Glomerular endothelial cell (primary cell): ENCODE measurements around the gene TEP1. TPM values are rescaled to one million over a fixed set of nuclear protein-coding genes. Genes with fewer than 3 reads are reported as not detected.
"Not testable (repeated sequence)": the region's sequence is repeated elsewhere in the genome, so short reads cannot be mapped to it uniquely, and the experiment has no call there.

Source experiments
- DNase-seq: peaks from one replicate; pipeline ENCODE4 v3.0.0-alpha.2; 2011; ENCODE audit warnings: low read depth, low spot score; ENCODE audit errors: extremely low read depth
- total RNA-seq: library from RNA; depleted of rRNA; stranded (reverse); fragments of >200 nt; gene quantifications from 2 replicates; pipeline ENCODE4 v1.2.3, GENCODE V29; 2015

The TEP1 gene
- total RNA-seq, 1 donor from 2014 or later = 16.7 TPM

- no peak for DNase-seq
Observed at GRCh38 chr14:20391505-20391904, 21.8 kb downstream of the TEP1 start.

- no peak for DNase-seq
Observed at GRCh38 chr14:20388159-20388558, 25.1 kb downstream of the TEP1 start.

- DNase-seq = no peak
Observed at GRCh38 chr14:20387576-20387975, 25.7 kb downstream of the TEP1 start.

DNA sequence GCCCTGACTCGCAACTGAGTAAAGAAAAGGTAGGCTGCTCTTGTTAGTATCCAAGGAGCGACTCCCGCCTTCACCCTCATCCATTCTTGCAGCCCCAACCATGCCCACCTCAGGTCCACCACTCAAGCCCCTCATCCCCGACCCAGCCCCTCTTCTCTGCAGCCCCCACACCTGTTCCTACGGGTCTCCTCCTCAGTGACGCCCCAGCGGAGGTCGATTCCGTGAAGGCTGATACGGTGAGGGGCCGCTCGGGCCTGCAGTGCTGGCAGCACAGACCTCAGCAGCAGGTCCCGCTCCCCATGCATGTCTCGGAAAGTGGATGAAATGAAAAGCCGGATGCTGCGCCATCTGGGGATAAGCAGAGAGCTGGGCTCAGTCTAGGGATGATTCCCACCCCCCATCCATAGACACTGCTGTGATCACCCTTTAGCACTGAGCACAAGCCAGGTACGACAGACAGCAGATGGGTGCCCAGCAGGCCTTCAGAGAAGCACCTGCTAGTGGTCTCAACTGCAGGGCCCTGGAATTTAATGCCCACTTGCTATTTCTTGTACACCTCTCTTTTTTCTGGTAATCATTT is 26.9 kb downstream of the TEP1 start:
- DNase-seq = no peak

- no peak for DNase-seq
Observed at GRCh38 chr14:20384886-20385285, 28.4 kb downstream of the TEP1 start.

- no peak for DNase-seq
Observed at GRCh38 chr14:20384321-20384720, 29.0 kb downstream of the TEP1 start.

DNA sequence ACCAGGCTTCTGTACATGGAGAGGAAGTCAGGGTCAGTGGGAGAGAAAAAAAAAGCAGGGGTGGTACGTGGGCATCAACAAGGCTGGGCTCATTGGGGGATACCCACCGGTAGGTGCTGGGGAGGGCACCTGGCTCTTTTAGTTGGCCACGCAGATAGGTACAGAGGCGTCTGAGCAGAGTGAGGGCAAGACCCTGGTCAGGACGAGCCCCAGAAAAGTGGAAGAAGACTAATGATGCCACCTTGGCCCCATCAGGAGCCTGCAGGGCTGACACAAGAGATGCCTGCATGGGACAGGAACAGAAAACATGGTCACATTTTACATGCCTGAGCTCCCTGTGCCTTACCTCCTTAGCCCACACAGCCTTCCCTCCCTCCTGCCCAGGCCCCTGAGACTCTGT is 29.7 kb downstream of the TEP1 start:
- no peak for DNase-seq

DNA sequence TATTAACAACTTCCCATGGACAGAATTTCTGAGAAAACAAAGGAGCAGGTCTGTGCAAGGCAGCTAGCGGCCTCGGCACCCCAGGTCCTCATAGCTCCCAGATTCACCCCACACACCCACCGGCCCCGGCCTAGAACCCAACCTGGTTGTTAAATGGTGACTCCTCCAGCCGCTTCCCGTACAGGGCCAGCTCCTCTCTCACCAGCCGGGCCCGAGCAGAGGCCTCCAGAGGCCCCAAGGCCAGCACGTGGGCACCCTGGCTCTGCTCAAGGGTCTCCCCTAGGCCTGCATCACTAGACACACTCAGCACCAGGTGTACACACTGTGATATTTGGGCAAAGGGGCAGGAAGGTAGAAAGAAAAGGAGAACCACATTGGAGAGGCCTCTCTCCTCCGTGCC is 30.3 kb downstream of the TEP1 start:
- no peak for DNase-seq

- DNase-seq = no peak
Observed at GRCh38 chr14:20382526-20382925, 30.8 kb downstream of the TEP1 start.

DNA sequence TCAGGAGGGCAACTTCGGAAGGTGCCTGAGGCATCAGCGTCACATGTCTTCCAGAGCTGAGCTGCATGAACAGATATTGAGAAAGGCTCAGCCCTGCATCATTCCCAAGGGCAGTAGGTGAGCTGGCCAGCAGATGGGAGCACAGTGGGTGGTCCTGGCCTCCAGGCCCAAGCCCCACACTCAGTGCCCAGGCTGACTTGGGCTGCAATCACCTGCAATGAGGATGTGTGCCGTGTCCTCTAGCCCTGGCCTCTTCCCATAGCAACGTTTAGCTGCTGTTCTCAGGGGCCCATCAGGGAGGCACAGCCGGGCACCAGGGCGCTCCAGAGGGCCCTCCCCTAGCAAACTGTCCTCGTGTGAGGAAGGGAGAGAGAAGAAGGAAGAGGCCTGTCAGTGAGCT is 32.0 kb downstream of the TEP1 start:
- no peak for DNase-seq

GRCh38 chr14:20380681-20381080 is 32.6 kb downstream of the TEP1 start:
- DNase-seq = no peak

GRCh38 chr14:20379743-20380142 is 33.6 kb downstream of the TEP1 start:
- DNase-seq = no peak

GRCh38 chr14:20377171-20377570 is 36.1 kb downstream of the TEP1 start:
- no peak for DNase-seq

DNA sequence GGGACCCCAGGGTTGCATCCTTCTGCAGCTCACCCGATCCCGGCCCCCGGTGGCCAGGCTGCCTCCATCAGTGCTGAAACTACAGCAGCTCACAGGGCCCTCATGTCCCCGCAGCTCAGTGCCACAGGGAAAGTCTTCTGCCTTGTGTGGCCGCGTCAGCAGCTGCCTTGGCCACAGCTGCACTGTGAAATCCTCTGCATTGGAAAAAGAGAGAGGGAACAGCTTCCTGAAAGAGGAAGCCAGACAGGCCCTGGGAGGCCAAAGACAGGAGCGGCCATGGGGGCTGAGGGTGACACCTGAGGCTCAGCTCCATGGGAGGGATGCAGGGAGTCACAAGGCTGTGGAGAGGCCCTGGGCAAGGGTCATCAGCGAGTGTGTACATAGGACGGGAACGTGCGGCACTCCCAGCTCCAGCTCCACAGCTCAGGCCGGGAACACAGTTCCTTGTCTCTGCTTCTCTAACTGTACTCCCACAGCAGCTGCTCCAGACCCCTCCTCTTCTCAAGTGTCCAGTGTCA is 37.2 kb downstream of the TEP1 start:
- no peak for DNase-seq

DNA sequence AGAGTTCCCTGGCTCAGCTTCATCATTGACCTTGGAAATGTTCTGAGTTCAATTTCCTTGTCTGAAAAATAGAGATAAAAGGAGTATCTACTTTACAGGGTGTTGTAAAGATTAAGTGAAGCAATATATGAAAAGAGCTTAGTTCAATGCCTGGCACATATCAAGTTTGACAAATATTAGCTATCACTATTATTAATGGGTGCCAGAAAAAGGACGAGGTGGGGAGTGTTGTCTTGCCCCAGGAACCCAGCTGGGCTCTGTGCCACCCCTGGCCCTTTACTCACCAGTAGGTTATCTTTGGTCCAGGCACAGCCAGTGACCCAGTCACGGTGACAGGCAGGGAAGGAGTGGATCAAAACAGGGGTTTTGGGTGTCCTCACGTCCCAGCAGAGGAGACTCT is 37.8 kb downstream of the TEP1 start:
- no peak for DNase-seq

- no peak for DNase-seq
Observed at GRCh38 chr14:20372796-20373195, 40.5 kb downstream of the TEP1 start.

- no peak for DNase-seq
Observed at GRCh38 chr14:20365928-20366327, 47.4 kb downstream of the TEP1 start.

DNA sequence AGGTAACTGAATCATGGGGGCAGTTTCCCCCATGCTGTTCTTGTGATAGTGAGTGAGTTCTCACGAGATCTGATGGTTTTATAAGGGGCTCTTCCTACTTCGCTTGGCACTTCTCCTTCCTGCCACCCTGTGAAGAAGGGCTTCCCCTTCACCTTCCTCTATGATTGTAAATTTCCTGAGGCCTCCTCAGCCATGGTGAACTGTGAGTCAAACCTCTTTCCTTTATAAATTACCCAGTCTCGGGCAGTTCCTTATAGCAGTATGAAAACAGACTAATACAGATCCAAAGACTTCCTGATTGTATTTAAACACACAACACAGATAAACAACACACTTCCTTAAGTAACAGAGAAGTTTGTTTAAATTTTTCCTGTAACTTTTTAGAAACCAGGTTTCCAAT is 54.8 kb downstream of the TEP1 start:
- DNase-seq = not testable (repeated sequence)

DNA sequence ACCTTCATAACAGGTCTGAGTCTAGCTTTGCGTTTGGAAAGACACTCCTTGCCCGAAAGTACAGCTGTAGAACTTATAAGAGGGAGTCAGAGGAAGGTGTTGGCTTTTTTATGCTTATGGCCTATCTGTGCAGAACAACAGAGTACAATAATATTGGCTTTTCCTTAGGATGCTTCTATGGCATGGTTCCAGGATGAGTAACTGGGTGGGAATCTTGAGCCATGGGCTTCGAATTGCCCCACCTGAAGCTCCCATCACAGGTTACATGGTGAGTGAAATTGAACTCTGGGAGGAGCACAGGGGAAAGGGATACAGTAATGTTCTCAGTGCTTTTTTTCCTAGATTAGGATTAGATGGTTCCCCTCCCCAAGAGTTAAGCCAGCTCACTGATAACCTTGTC is 56.9 kb downstream of the TEP1 start:
- no peak for DNase-seq

GRCh38 chr14:20350860-20351259 is 62.4 kb downstream of the TEP1 start:
- no peak for DNase-seq

- DNase-seq = no peak
Observed at GRCh38 chr14:20350282-20350681, 63.0 kb downstream of the TEP1 start.

DNA sequence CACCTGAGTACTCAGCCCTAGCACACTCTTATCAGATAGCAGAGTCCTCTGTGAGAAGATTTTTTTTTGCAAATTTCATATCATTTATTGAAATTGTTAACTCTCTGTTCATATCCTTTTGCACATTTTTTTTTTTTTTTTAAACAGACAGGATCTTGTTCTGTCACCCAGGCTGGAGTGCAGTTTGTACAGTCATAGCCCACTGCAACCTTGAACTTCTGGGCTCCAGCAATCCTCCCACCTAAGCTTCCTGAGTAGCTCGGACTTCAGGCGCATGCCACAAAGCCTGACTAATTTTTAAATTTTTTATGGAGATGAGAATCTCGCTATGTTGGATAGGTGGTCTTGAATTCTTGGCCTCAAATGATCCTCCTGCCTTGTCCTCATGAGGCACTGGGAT is 65.6 kb downstream of the TEP1 start:
- no peak for DNase-seq

DNA sequence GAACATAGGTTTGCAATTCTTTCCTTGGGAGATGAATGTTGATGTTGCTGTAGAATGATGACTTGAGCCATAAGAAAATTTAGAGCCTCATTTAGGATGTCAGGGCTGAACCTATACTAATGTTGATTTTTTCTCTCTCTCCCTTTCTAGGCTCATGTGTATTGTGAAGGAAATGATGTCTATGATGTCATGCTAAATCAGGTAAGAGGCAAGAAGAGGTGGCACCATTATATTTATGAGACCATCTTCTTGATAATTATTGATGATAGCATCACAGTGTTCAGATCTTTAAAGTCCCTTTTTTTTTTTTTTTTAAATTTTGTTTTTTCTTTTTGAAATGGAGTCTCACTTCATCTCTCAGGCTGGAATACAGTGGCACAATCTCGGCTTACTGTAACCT is 66.6 kb downstream of the TEP1 start:
- DNase-seq = no peak
